GM23338 (cell line): ENCODE results near the gene CAMTA1. TPM values are rescaled to one million over a fixed set of nuclear protein-coding genes. Genes with fewer than 3 reads are reported as not detected.

Experiments
- ATAC-seq: fragments of 200-7000 bp; cut with Tn5 transposase; 3 replicates; pipeline ENCODE4 v1.9.1; 2020
- DNase-seq: peaks from one replicate; pipeline ENCODE4 v3.0.0-alpha.2; 2015; ENCODE audit warnings: low spot score
- H2AFZ ChIP-seq: fragments of 200-600 bp; sonication (generic); 2 replicates; pipeline ENCODE4 v1.8.0; 2016; ENCODE audit warnings: antibody characterized with exemption, mild to moderate bottlenecking, moderate library complexity
- H3F3A ChIP-seq: fragments of 200-600 bp; sonication (generic); replicated peaks from 2 replicates; pipeline ENCODE4 v1.8.0; 2017; ENCODE audit warnings: antibody characterized with exemption, mixed run types, low read depth
- H3K27ac ChIP-seq: fragments of 200-600 bp; sonication (generic); 2 replicates; pipeline ENCODE4 v1.6.1; 2016; ENCODE audit warnings: low read depth
- H3K27me3 ChIP-seq: fragments of 200-600 bp; sonication (generic); 2 replicates; pipeline ENCODE4 v1.8.0; 2016; ENCODE audit warnings: mild to moderate bottlenecking, mixed run types, moderate library complexity; ENCODE audit not compliant: insufficient read depth
- H3K36me3 ChIP-seq: fragments of 200-600 bp; sonication (generic); 2 replicates; pipeline ENCODE4 v1.8.0; 2016; ENCODE audit warnings: mild to moderate bottlenecking; ENCODE audit not compliant: insufficient read depth
- H3K4me1 ChIP-seq: fragments of 200-600 bp; sonication (generic); 2 replicates; pipeline ENCODE4 v1.8.0; 2016; ENCODE audit warnings: mild to moderate bottlenecking, moderate library complexity; ENCODE audit not compliant: insufficient read depth
- H3K4me2 ChIP-seq: fragments of 200-600 bp; sonication (generic); 2 replicates; pipeline ENCODE4 v1.7.1; 2017; ENCODE audit warnings: mixed run types
- H3K4me3 ChIP-seq: fragments of 200-600 bp; sonication (generic); 2 replicates; pipeline ENCODE4 v1.6.1; 2016; ENCODE audit warnings: mixed run types
- H3K79me2 ChIP-seq: fragments of 200-600 bp; sonication (generic); replicated peaks from 2 replicates; pipeline ENCODE4 v1.8.0; 2017; ENCODE audit warnings: mild to moderate bottlenecking; ENCODE audit not compliant: insufficient read depth
- H3K9me2 ChIP-seq: fragments of 200-600 bp; sonication (generic); 2 replicates; pipeline ENCODE4 v1.8.0; 2017; ENCODE audit not compliant: insufficient read depth
- H4K20me1 ChIP-seq: fragments of 200-600 bp; sonication (generic); replicated peaks from 2 replicates; pipeline ENCODE4 v1.8.0; 2017; ENCODE audit warnings: mild to moderate bottlenecking; ENCODE audit not compliant: insufficient read depth
- H3K27ac Mint-ChIP-seq: 2 replicates; pipeline ENCODE4 v1.8.0; 2020; ENCODE audit warnings: inconsistent platforms, mild to moderate bottlenecking, moderate library complexity, mixed read lengths
- H3K27me3 Mint-ChIP-seq: 3 replicates; pipeline ENCODE4 v1.8.0; 2022; ENCODE audit warnings: low read depth, mild to moderate bottlenecking, moderate library complexity, mixed read lengths, inconsistent platforms; ENCODE audit not compliant: insufficient read depth, poor library complexity
- H3K36me3 Mint-ChIP-seq: 3 replicates; pipeline ENCODE4 v1.8.0; 2021; ENCODE audit warnings: low read depth, mild to moderate bottlenecking, inconsistent platforms, moderate library complexity, mixed read lengths
- H3K4me1 Mint-ChIP-seq: 3 replicates; pipeline ENCODE4 v1.8.0; 2020; ENCODE audit warnings: mild to moderate bottlenecking, inconsistent platforms, mixed read lengths
- H3K4me3 Mint-ChIP-seq: 3 replicates; pipeline ENCODE4 v1.8.0; 2021; ENCODE audit warnings: moderate library complexity, mild to moderate bottlenecking, inconsistent platforms, mixed read lengths
- H3K9me3 Mint-ChIP-seq: 3 replicates; pipeline ENCODE4 v1.8.0; 2020; ENCODE audit warnings: moderate library complexity, mild to moderate bottlenecking, inconsistent platforms, mixed read lengths
- CREB1 ChIP-seq: fragments of 250-450 bp; sonication (Bioruptor Pico); IDR thresholded peaks from 2 replicates; pipeline ENCODE4 v1.5.0; 2020; ENCODE audit warnings: low read depth, mild to moderate bottlenecking, moderate library complexity
- CTCF ChIP-seq, 2 experiments: fragments of 200-600 bp in 1 of 2; sonication (generic) in 1 of 2; conservative IDR thresholded peaks; 2 replicates each; pipeline versions ENCODE4 v1.5.1 to v1.6.1; 2016 to 2017; ENCODE audit warnings: antibody characterized with exemption in 2 of 2, low read depth in 2 of 2, mild to moderate bottlenecking in 2 of 2, moderate library complexity in 1 of 2
- ETS1 ChIP-seq: IDR thresholded peaks from 2 replicates; pipeline ENCODE4 v1.6.1; 2016; ENCODE audit warnings: antibody characterized with exemption
- EZH2 ChIP-seq: fragments of 200-600 bp; sonication (generic); IDR thresholded peaks from one replicate; pipeline ENCODE4 v1.8.0; 2017; ENCODE audit warnings: antibody characterized with exemption, mild to moderate bottlenecking, low read depth; ENCODE audit not compliant: unreplicated experiment
- EZH2phosphoT487 ChIP-seq: fragments of 200-600 bp; sonication (generic); IDR thresholded peaks from one replicate; pipeline ENCODE4 v1.8.1; 2018; ENCODE audit warnings: antibody characterized with exemption; ENCODE audit not compliant: unreplicated experiment
- JUNB ChIP-seq: IDR thresholded peaks from one replicate; pipeline ENCODE4 v1.6.1; 2016; ENCODE audit warnings: antibody characterized with exemption; ENCODE audit not compliant: unreplicated experiment
- NANOG ChIP-seq: IDR thresholded peaks from 2 replicates; pipeline ENCODE4 v1.6.1; 2016; ENCODE audit warnings: antibody characterized with exemption, borderline replicate concordance
- POLR2AphosphoS5 ChIP-seq: IDR thresholded peaks from 2 replicates; pipeline ENCODE4 v1.6.1; 2016; ENCODE audit warnings: antibody characterized with exemption, low read depth
- REST ChIP-seq: IDR thresholded peaks from one replicate; pipeline ENCODE4 v1.6.1; 2018; ENCODE audit warnings: antibody characterized with exemption; ENCODE audit not compliant: unreplicated experiment
- STAT1 ChIP-seq: IDR thresholded peaks from one replicate; pipeline ENCODE4 v1.6.1; 2016; ENCODE audit warnings: antibody characterized with exemption; ENCODE audit not compliant: unreplicated experiment
- ZNF114 ChIP-seq: fragments of 250-450 bp; sonication (Bioruptor Pico); IDR thresholded peaks from 2 replicates; pipeline ENCODE4 v1.5.0; 2020; ENCODE audit warnings: mild to moderate bottlenecking, moderate library complexity
- ZNF331 ChIP-seq: fragments of 250-450 bp; sonication (Bioruptor Pico); IDR thresholded peaks from 2 replicates; pipeline ENCODE4 v1.5.0; 2020; ENCODE audit warnings: low read depth, mild to moderate bottlenecking, moderate library complexity
- ZNF462 ChIP-seq: fragments of 250-450 bp; sonication (Bioruptor Pico); IDR thresholded peaks from 2 replicates; pipeline ENCODE4 v1.5.0; 2020; ENCODE audit warnings: mild to moderate bottlenecking, moderate library complexity
- polyA plus RNA-seq: library from polyadenylated mRNA; unstranded; fragments of >200 nt; fragmentation: Nextera tagmentation; extraction: Ambion mirVana; gene quantifications from 2 replicates; pipeline ENCODE4 v1.2.1, GENCODE V29; 2016
- total RNA-seq: library from RNA; depleted of rRNA; stranded (reverse); fragments of >200 nt; shearing (Covaris generic); gene quantifications from 2 replicates; pipeline ENCODE4 v1.2.3, GENCODE V29; 2014

The CAMTA1 gene
- total and polyA plus RNA-seq, 2 experiments from 2014 or later, result 115 to 519 TPM

GRCh38 chr1:6811583-6811982 lies 26.3 kb downstream of the CAMTA1 start:
- no peaks in the 10 kb centered on the region for H3K9me3 Mint-ChIP-seq
- peaks cover 15% of the 10 kb centered on the region for H3K4me1 Mint-ChIP-seq
- no peak overlapping the region for H3K27ac Mint-ChIP-seq
- no peaks in the 10 kb centered on the region for H3K27me3 Mint-ChIP-seq
- peaks cover 100% of the 10 kb centered on the region for H3K79me2 ChIP-seq
- no peak overlapping the region for H3K4me3 ChIP-seq
- H4K20me1 ChIP-seq, result peaks cover 57% of the 10 kb centered on the region
- H3K4me2 ChIP-seq, result no peak overlapping the region
- H3K36me3 Mint-ChIP-seq, result no peaks in the 10 kb centered on the region
- H3F3A ChIP-seq, result no peaks in the 10 kb centered on the region
- no peaks in the 10 kb centered on the region for H3K36me3 ChIP-seq
- no peak overlapping the region for H3K4me3 Mint-ChIP-seq
- peaks cover 23% of the 10 kb centered on the region for H3K4me1 ChIP-seq
- no peaks in the 10 kb centered on the region for H3K27me3 ChIP-seq
- DNase-seq, result no peak
- TF ChIP-seq JUNB (no peak), CREB1 (CRISPR knock-in tag) (no peak), REST (no peak), POLR2AphosphoS5 (no peak), ZNF114 (no peak), STAT1 (no peak), ZNF331 (CRISPR knock-in tag) (no peak), ETS1 (no peak), ZNF462 (CRISPR knock-in tag) (no peak), EZH2phosphoT487 (no peak), EZH2 (no peak), NANOG (no peak), CTCF (conservative IDR thresholded peaks at IDR 0.05; ENCODE audit: low read depth in 2 of 2) (no peak)
- ATAC-seq, result no peak
- no peak overlapping the region for H3K27ac ChIP-seq
- H3K9me2 ChIP-seq, result no peaks in the 10 kb centered on the region
- no peak overlapping the region for H2AFZ ChIP-seq
